MM.1S (cell line): ENCODE measurements around the gene SHROOM3.

Source experiments
- EZH2 ChIP-seq: fragments of 300-600 bp; sonication (generic); optimal IDR thresholded peaks from 2 replicates; pipeline ENCODE3; 2017; ENCODE audit warnings: low read depth, mild to moderate bottlenecking, antibody characterized with exemption, low read length, mixed read lengths
- EZH2phosphoT487 ChIP-seq: fragments of 300-600 bp; sonication (generic); IDR thresholded peaks from 2 replicates; pipeline ENCODE4 v1.6.1; 2018; ENCODE audit warnings: antibody characterized with exemption, low read length
- TF ChIP-seq, protein P1 (sequence below): fragments of 300-600 bp; sonication (generic); IDR thresholded peaks from 2 replicates; pipeline ENCODE4 v1.5.1; 2016; ENCODE audit warnings: antibody characterized with exemption, low read length, mixed read lengths

- TF ChIP-seq, protein P1, sequence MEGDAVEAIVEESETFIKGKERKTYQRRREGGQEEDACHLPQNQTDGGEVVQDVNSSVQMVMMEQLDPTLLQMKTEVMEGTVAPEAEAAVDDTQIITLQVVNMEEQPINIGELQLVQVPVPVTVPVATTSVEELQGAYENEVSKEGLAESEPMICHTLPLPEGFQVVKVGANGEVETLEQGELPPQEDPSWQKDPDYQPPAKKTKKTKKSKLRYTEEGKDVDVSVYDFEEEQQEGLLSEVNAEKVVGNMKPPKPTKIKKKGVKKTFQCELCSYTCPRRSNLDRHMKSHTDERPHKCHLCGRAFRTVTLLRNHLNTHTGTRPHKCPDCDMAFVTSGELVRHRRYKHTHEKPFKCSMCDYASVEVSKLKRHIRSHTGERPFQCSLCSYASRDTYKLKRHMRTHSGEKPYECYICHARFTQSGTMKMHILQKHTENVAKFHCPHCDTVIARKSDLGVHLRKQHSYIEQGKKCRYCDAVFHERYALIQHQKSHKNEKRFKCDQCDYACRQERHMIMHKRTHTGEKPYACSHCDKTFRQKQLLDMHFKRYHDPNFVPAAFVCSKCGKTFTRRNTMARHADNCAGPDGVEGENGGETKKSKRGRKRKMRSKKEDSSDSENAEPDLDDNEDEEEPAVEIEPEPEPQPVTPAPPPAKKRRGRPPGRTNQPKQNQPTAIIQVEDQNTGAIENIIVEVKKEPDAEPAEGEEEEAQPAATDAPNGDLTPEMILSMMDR: no peak
- TF ChIP-seq EZH2 (no peak), EZH2phosphoT487 (no peak)
Observed at GRCh38 chr4:76799140-76799539, 364.1 kb downstream of the SHROOM3 start.
